ENCODE results near the gene C2CD4C.
"Not testable (repeated sequence)": the region's sequence is repeated elsewhere in the genome, so short reads cannot be mapped to it uniquely, and the experiment has no call there.

Gene C2CD4C

GRCh38 chr19:408902-409515, at the start of gene C2CD4C:
Gene C2CD4C (minus strand): TSS chr19:409147. CDS start chr19:408361, 786 bp downstream.
- Histone ChIP-seq H3K4me3 (ENCODE audit: low read length) (peak within 1 kb of the TSS; percentile 51), H3K36me3 (ENCODE audit: control insufficient read depth, insufficient read depth, low read length) (no peaks in the 10 kb centered on the region), H3K9ac (ENCODE audit: low read length) (no peak within 1 kb of the TSS), H3K27me3 (ENCODE audit: control insufficient read depth, insufficient read depth, low read length) (peaks cover 19% of the 10 kb centered on the region), H3K4me1 (ENCODE audit: control insufficient read depth, insufficient read depth, low read length) (peaks cover 3% of the 10 kb centered on the region), H3K27ac (ENCODE audit: low read depth, low read length) (no peak within 1 kb of the TSS)

DNA sequence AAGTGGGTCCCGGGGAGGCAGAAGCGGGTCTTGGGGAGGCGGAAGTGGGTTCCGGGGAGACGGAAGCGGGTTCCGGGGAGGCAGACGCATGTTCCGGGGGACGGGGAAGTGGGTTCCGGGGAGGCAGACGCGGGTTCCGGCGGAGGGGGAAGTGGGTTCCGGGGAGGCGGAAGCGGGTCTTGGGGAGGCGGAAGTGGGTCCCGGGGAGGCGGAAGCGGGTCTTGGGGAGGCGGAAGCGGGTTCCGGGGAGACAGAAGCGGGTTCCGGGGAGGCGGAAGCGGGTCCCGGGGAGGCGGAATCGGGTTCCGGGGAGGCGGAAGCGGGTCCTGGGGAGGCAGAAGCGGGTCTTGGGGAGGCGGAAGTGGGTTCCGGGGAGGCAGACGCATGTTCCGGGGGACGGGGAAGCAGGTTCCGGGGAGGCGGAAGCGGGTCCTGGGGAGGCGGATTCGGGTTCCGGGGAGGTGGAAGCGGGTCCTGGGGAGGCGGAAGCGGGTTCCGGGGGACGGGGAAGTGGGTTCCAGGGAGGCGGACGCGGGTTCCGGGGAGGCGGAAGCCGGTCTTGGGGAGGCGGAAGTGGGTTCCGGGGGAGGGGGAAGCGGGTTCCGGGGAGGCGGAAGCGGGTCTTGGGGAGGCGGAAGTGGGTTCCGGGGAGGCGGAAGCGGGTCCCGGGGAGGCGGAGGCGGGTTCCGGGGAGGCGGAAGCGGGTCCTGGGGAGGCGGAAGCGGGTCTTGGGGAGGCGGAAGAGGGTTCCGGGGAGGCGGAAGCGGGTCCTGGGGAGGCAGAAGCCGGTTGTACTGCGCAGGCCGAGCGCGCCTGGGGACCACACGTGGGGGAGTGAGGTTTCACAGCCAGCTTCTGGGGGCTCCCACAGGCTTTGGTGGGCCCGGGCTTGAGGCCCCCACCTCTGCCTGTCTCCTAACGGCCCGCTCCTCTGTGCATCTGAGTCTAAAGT, 49.4 kb upstream of the C2CD4C start:
- no peak overlapping the region for H3K4me3 ChIP-seq (ENCODE audit: low read length)
- peaks cover 5% of the 10 kb centered on the region for H3K4me1 ChIP-seq (ENCODE audit: control insufficient read depth, insufficient read depth, low read length)
- no peaks in the 10 kb centered on the region for H3K27me3 ChIP-seq (ENCODE audit: control insufficient read depth, insufficient read depth, low read length)
- H3K9ac ChIP-seq (ENCODE audit: low read length): no peak overlapping the region
- no peak overlapping the region for H3K27ac ChIP-seq (ENCODE audit: low read depth, low read length)
- no peaks in the 10 kb centered on the region for H3K36me3 ChIP-seq (ENCODE audit: control insufficient read depth, insufficient read depth, low read length)

GRCh38 chr19:457636-458035, 48.7 kb upstream of the C2CD4C start:
- H3K36me3 ChIP-seq (ENCODE audit: control insufficient read depth, insufficient read depth, low read length): no peaks in the 10 kb centered on the region
- no peak overlapping the region for H3K4me3 ChIP-seq (ENCODE audit: low read length)
- H3K9ac ChIP-seq (ENCODE audit: low read length): no peak overlapping the region
- peaks cover 5% of the 10 kb centered on the region for H3K4me1 ChIP-seq (ENCODE audit: control insufficient read depth, insufficient read depth, low read length)
- no peak overlapping the region for H3K27ac ChIP-seq (ENCODE audit: low read depth, low read length)
- no peaks in the 10 kb centered on the region for H3K27me3 ChIP-seq (ENCODE audit: control insufficient read depth, insufficient read depth, low read length)

- H3K27me3 ChIP-seq (ENCODE audit: control insufficient read depth, insufficient read depth, low read length): no peaks in the 10 kb centered on the region
Observed at GRCh38 chr19:456547-457110, 47.7 kb upstream of the C2CD4C start.

DNA sequence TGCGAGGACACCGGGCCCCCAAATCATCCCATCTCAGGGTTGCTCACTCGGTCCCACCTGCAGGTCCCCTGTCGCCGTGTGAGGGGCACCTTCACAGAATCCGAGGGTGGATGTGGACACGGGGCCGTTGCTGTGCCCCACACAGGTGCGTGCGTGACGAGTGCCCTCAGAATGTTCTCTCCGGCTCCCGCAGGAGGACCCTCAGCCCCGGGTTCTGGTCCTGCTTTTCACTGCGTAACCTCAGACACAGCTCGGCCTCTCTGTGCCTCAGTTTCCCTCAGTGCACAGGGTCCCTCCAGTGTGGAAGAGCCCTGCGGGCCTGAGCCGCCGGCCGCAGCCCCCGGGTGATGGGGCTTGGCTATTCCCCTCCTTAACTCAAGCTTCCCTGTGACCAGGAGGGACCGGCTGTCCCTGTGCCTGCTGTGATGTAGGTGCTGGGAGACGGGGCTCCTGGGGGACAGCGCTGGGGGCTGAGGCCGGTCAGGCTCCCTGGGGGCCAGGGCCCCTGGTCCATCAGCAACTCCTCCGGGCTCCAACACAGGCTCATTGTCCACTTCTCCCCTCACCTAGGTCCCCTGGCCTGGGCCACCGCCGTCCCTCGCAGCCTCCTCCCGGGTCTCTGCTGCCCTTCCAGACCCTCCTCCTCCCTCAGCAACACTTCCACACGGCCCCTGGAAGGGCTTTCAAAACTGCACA, 47.1 kb upstream of the C2CD4C start:
- H3K36me3 ChIP-seq (ENCODE audit: control insufficient read depth, insufficient read depth, low read length): no peaks in the 10 kb centered on the region
- no peak overlapping the region for H3K9ac ChIP-seq (ENCODE audit: low read length)
- peaks cover 3% of the 10 kb centered on the region for H3K4me1 ChIP-seq (ENCODE audit: control insufficient read depth, insufficient read depth, low read length)
- no peaks in the 10 kb centered on the region for H3K27me3 ChIP-seq (ENCODE audit: control insufficient read depth, insufficient read depth, low read length)
- no peak overlapping the region for H3K4me3 ChIP-seq (ENCODE audit: low read length)
- H3K27ac ChIP-seq (ENCODE audit: low read depth, low read length): no peak overlapping the region

More at GRCh38 chr19:456547-457110, 47.7 kb upstream of the C2CD4C start:
- Histone ChIP-seq H3K4me1 (ENCODE audit: control insufficient read depth, insufficient read depth, low read length) (peaks cover 4% of the 10 kb centered on the region), H3K4me3 (ENCODE audit: low read length) (no peak overlapping the region), H3K36me3 (ENCODE audit: control insufficient read depth, insufficient read depth, low read length) (no peaks in the 10 kb centered on the region), H3K9ac (ENCODE audit: low read length) (no peak overlapping the region), H3K27ac (ENCODE audit: low read depth, low read length) (no peak overlapping the region)

- Histone ChIP-seq H3K4me1 (ENCODE audit: control insufficient read depth, insufficient read depth, low read length) (peaks cover 3% of the 10 kb centered on the region), H3K9ac (ENCODE audit: low read length) (no peak overlapping the region), H3K4me3 (ENCODE audit: low read length) (no peak overlapping the region), H3K36me3 (ENCODE audit: control insufficient read depth, insufficient read depth, low read length) (no peaks in the 10 kb centered on the region), H3K27me3 (ENCODE audit: control insufficient read depth, insufficient read depth, low read length) (no peaks in the 10 kb centered on the region), H3K27ac (ENCODE audit: low read depth, low read length) (no peak overlapping the region)
Observed at GRCh38 chr19:455031-455705, 46.2 kb upstream of the C2CD4C start.

DNA sequence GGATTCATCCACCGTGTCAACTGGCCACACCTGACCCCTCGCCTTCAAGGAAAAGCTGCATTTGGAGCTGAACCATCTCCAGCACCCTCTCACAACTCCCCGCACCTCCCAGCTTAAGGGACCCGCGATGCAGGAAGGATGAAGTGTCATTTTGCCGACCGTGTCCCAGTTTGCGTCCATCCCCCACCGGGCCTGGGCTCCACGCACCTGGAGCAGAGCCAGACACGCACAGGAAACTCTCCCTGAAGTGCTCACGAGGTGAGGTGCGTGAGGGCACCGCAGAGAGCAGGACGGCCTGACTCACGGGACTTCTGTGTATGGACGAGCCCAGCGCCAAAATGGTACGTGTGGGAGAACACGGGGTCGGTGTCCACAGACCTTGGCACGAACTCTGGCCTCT, 44.7 kb upstream of the C2CD4C start:
- H3K4me1 ChIP-seq (ENCODE audit: control insufficient read depth, insufficient read depth, low read length): no peaks in the 10 kb centered on the region
- no peaks in the 10 kb centered on the region for H3K36me3 ChIP-seq (ENCODE audit: control insufficient read depth, insufficient read depth, low read length)
- no peak overlapping the region for H3K27ac ChIP-seq (ENCODE audit: low read depth, low read length)
- no peak overlapping the region for H3K9ac ChIP-seq (ENCODE audit: low read length)
- no peak overlapping the region for H3K4me3 ChIP-seq (ENCODE audit: low read length)
- H3K27me3 ChIP-seq (ENCODE audit: control insufficient read depth, insufficient read depth, low read length): no peaks in the 10 kb centered on the region

- Histone ChIP-seq H3K4me1 (ENCODE audit: control insufficient read depth, insufficient read depth, low read length) (peaks cover 3% of the 10 kb centered on the region), H3K9ac (ENCODE audit: low read length) (no peak overlapping the region), H3K27me3 (ENCODE audit: control insufficient read depth, insufficient read depth, low read length) (no peaks in the 10 kb centered on the region), H3K27ac (ENCODE audit: low read depth, low read length) (no peak overlapping the region), H3K4me3 (ENCODE audit: low read length) (no peak overlapping the region), H3K36me3 (ENCODE audit: control insufficient read depth, insufficient read depth, low read length) (no peaks in the 10 kb centered on the region)
Observed at GRCh38 chr19:452829-453228, 43.9 kb upstream of the C2CD4C start.

DNA sequence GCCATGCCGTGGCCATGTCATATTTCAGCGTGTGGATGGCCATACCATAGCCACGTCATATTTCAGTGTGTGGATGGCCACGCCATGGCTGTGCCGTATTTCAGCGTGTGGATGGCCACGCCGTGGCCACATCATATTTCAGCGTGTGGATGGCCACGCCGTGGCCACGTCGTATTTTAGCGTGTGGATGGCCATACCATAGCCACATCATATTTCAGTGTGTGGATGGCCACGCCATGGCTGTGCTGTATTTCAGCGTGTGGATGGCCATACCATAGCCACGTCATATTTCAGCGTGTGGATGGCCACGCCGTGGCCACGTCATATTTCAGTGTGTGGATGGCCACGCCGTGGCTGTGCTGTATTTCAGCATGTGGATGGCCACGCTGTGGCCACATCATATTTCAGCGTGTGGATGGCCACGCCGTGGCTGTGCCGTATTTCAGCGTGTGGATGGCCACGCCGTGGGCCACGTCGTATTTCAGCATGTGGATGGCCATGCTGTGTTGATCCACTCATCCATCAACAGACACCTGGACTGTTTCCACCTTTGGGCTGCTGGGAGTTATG, 42.0 kb upstream of the C2CD4C start:
- H3K9ac ChIP-seq (ENCODE audit: low read length); H3K36me3 ChIP-seq (ENCODE audit: control insufficient read depth, insufficient read depth, low read length); H3K27me3 ChIP-seq (ENCODE audit: control insufficient read depth, insufficient read depth, low read length); H3K4me1 ChIP-seq (ENCODE audit: control insufficient read depth, insufficient read depth, low read length); H3K27ac ChIP-seq (ENCODE audit: low read depth, low read length); H3K4me3 ChIP-seq (ENCODE audit: low read length): not testable (repeated sequence)

DNA sequence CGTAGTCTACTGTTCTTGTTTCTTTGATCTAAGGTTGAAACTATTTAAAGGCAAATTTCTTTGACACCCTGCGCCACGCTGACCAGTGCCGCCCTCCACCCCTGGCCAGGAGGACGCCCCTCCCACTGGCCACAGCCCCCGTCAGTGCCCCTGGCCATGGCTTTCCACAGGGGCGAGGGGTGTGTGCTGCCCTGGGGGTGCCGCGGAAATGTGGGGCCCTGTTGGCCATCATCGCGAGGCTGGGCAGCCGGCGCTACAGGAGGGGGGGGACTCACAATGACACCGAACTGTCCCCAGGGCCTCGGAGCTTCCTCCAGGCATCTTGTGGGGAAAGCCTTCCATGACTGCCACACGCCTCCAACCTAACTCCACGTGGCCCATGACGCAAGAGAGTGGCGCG, 41.0 kb upstream of the C2CD4C start:
- Histone ChIP-seq H3K4me1 (ENCODE audit: control insufficient read depth, insufficient read depth, low read length) (peaks cover 3% of the 10 kb centered on the region), H3K4me3 (ENCODE audit: low read length) (no peak overlapping the region), H3K9ac (ENCODE audit: low read length) (no peak overlapping the region), H3K27me3 (ENCODE audit: control insufficient read depth, insufficient read depth, low read length) (no peaks in the 10 kb centered on the region), H3K27ac (ENCODE audit: low read depth, low read length) (no peak overlapping the region), H3K36me3 (ENCODE audit: control insufficient read depth, insufficient read depth, low read length) (no peaks in the 10 kb centered on the region)

GRCh38 chr19:447816-448560, 39.0 kb upstream of the C2CD4C start:
- peaks cover 3% of the 10 kb centered on the region for H3K4me1 ChIP-seq (ENCODE audit: control insufficient read depth, insufficient read depth, low read length)
- no peak overlapping the region for H3K9ac ChIP-seq (ENCODE audit: low read length)
- no peak overlapping the region for H3K4me3 ChIP-seq (ENCODE audit: low read length)
- peak overlapping the region; percentile 44 for H3K27ac ChIP-seq (ENCODE audit: low read depth, low read length)
- no peaks in the 10 kb centered on the region for H3K36me3 ChIP-seq (ENCODE audit: control insufficient read depth, insufficient read depth, low read length)
- H3K27me3 ChIP-seq (ENCODE audit: control insufficient read depth, insufficient read depth, low read length): no peaks in the 10 kb centered on the region

Data from rectal smooth muscle tissue (tissue), 1 donor.